ENCODE results near the gene LIMS1. TPM values are rescaled to one million over a fixed set of nuclear protein-coding genes. Genes with fewer than 3 reads are reported as not detected.
A peak's percentile ranks its signal among the peaks of the same experiment; 100 is the strongest.

The LIMS1 gene
- total and polyA plus RNA-seq, 8 donors: 11.9 to 136 (median 34.2) TPM

DNA sequence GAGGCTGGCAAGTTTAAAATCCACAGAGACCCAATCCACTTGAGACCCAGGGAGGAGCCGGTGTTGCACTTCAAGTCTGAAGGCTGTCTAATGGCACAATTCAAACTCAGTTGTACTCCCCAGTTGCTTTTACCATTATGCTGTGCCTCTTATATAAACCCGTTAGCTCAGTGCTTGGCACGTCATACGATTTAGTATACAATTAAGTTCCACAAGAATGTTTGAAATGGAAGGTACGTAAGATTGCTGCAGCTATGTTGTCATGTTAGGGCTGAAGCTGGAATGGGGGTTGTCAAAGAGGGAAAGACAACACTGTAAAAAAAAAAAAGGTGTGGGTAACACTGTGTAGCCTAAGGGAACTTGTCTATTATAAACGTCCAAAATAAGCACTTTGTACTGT lies 30.2 kb downstream of the LIMS1 start:
- TF ChIP-seq, protein P1, sequence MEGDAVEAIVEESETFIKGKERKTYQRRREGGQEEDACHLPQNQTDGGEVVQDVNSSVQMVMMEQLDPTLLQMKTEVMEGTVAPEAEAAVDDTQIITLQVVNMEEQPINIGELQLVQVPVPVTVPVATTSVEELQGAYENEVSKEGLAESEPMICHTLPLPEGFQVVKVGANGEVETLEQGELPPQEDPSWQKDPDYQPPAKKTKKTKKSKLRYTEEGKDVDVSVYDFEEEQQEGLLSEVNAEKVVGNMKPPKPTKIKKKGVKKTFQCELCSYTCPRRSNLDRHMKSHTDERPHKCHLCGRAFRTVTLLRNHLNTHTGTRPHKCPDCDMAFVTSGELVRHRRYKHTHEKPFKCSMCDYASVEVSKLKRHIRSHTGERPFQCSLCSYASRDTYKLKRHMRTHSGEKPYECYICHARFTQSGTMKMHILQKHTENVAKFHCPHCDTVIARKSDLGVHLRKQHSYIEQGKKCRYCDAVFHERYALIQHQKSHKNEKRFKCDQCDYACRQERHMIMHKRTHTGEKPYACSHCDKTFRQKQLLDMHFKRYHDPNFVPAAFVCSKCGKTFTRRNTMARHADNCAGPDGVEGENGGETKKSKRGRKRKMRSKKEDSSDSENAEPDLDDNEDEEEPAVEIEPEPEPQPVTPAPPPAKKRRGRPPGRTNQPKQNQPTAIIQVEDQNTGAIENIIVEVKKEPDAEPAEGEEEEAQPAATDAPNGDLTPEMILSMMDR (IDR thresholded peaks at IDR 0.05): no peak
- no peaks in the 10 kb centered on the region for H3K9me3 ChIP-seq
- no peak overlapping the region for H3K4me3 ChIP-seq
- no peaks in the 10 kb centered on the region for H3K27me3 ChIP-seq
- intact Hi-C loops (cut with DNase I; ENCODE audit: low total_unique reads): no loop called here
- no peaks in the 10 kb centered on the region for H3K36me3 ChIP-seq
- peaks cover 0 to 61% (median 43%) of the 10 kb centered on the region in 4 donors for H3K4me1 ChIP-seq
- H3K27ac ChIP-seq: peak overlapping the region in 2 of 5 donors; percentile 11 to 49
- DNase-seq: no peak
- WGBS, 5 donors: 47 to 73% (median 67%) methylated on average over 6 of the region's 6 CpGs

DNA sequence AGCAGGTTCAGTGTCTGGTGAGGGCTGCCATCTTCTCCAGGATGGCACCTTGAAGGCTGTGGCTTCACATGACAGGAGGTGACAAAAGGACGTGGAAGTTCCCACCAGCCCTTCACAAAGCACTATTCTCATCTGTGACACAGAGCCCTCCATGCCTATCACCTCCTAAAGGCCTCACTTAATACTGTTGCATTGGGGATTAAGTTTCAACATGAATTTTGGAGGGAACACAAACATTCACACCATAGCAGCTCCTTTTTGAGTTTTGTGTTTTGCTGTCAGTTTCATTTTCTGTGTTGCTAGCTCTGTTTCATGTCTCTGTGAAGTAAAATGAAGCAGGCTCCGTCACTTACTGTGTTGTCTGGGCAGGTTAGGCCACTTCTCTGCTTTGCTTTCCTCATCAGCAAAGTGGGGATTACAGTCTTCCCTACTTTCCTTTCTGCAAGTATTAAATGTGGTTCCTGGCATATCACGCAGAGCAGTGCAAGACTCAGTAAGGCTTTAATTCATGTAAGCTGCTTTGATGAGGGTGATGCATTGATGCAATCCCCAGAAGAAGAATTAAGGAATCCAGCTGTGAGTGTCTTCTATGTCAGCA lies 31.6 kb downstream of the LIMS1 start:
- H3K4me1 ChIP-seq: peaks cover 7 to 61% (median 37%) of the 10 kb centered on the region in 4 donors
- no peak overlapping the region for H3K4me3 ChIP-seq
- DNase-seq: no peak
- H3K9me3 ChIP-seq: no peaks in the 10 kb centered on the region
- no peaks in the 10 kb centered on the region for H3K27me3 ChIP-seq
- intact Hi-C loops (cut with DNase I; ENCODE audit: low total_unique reads): no loop called here
- peak overlapping the region in 3 of 5 donors; percentile 5 to 49 (median 42) for H3K27ac ChIP-seq
- WGBS, 5 donors: 50 to 83% (median 78%) methylated on average over 3 of the region's 3 CpGs
- TF ChIP-seq EP300 (IDR thresholded peaks at IDR 0.05) (no peak), POLR2AphosphoS5 (IDR thresholded peaks at IDR 0.05) (peak in 1 of 3 donors; percentile 19)
- no peaks in the 10 kb centered on the region for H3K36me3 ChIP-seq

DNA sequence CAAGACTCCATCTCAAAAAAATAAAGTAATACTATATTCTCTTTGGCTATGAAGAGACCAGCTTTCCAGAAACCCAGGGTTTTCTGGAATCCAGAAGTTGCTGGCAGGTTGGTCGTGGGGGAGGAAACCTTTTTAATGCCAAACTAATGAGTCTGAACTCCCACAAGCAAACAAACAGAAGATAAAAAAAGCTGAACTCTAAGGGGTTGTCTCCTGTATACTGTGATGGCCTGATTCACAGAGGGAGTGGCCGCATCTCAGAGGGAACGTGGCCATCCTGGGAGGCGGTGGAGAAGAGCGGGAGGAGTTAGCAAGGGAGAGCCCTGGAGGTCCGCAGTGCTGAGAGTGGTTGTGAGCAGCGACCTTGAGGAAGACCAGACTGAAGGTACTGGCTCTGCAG lies 36.1 kb downstream of the LIMS1 start:
- TF ChIP-seq POLR2A (IDR thresholded peaks at IDR 0.05) (no peak), EP300 (IDR thresholded peaks at IDR 0.05) (no peak), POLR2AphosphoS5 (IDR thresholded peaks at IDR 0.05) (no peak)
- TF ChIP-seq, protein P1 (IDR thresholded peaks at IDR 0.05): no peak
- Histone ChIP-seq H3K27me3 (no peaks in the 10 kb centered on the region), H3K27ac (peak overlapping the region; percentile 2 to 61 (median 16)), H3K9me3 (no peaks in the 10 kb centered on the region), H3K4me1 (peaks cover 20 to 80% (median 52%) of the 10 kb centered on the region in 4 donors), H3K36me3 (no peaks in the 10 kb centered on the region), H3K4me3 (no peak overlapping the region)
- no peak for DNase-seq
- intact Hi-C loops (cut with DNase I; ENCODE audit: low total_unique reads): no loop called here
- WGBS, 5 donors: 57 to 75% (median 74%) methylated on average over 7 of the region's 7 CpGs

DNA sequence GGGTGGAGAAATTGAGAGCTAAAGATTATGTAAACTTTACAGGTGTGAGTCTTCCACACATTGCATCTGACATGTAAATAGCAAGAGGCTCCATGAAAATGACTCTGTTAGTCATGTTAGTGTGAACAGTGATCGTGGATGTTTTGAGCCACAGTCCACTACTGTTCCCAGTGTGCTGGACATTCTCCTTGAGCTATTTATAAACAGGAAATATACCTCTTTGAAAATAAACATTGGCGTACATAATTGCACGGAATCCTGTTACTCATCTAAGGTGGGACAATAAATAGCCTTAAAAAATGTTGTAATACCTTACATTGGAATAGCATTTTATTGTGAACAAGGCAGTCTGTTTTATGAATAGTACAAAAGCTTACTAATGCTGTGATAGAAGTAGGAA lies 37.0 kb downstream of the LIMS1 start:
- 50 to 62% (median 59%) methylated on average over 3 of the region's 3 CpGs for WGBS, 5 donors
- intact Hi-C loops (cut with DNase I; ENCODE audit: low total_unique reads): no loop called here

More for the DNA sequence above, 37.0 kb downstream of the LIMS1 start:
- no peak for DNase-seq
- H3K27me3 ChIP-seq: no peaks in the 10 kb centered on the region
- no peaks in the 10 kb centered on the region for H3K9me3 ChIP-seq
- no peaks in the 10 kb centered on the region for H3K36me3 ChIP-seq
- H3K4me1 ChIP-seq: peaks cover 24 to 80% (median 56%) of the 10 kb centered on the region in 4 donors
- no peak overlapping the region for H3K4me3 ChIP-seq
- H3K27ac ChIP-seq: peak overlapping the region in 1 of 5 donors; percentile 61
- TF ChIP-seq POLR2AphosphoS5 (IDR thresholded peaks at IDR 0.05): no peak
- TF ChIP-seq, protein P1 (IDR thresholded peaks at IDR 0.05): no peak
- TF ChIP-seq POLR2A (IDR thresholded peaks at IDR 0.05): no peak
- no peak for TF ChIP-seq EP300 (IDR thresholded peaks at IDR 0.05)

All from stomach (tissue), 9 donors.